K562 (cell line): Measurements from ENCODE around the gene TANK. TPM values are rescaled to one million over a fixed set of nuclear protein-coding genes. Genes with fewer than 3 reads are reported as not detected.

ENCODE experiments used
- BCLAF1 ChIP-seq, 2 experiments: fragments of 450-650 bp in 1 of 2; IDR thresholded peaks; 2 replicates each; pipeline ENCODE4 v1.6.1; 2011 to 2017; ENCODE audit warnings: low read depth in 2 of 2, antibody characterized with exemption in 1 of 2, borderline replicate concordance in 1 of 2, low read length in 1 of 2, mild to moderate bottlenecking in 1 of 2, mixed read lengths in 1 of 2; ENCODE audit not compliant: control insufficient read depth in 1 of 2
- ELF4 ChIP-seq: fragments of 450-650 bp; formaldehyde crosslinking; IDR thresholded peaks from 2 replicates; pipeline ENCODE4 v1.4.0; 2022; ENCODE audit warnings: missing genetic modification characterization
- FOXA3 ChIP-seq, 2 experiments: fragments of 450-650 bp in 1 of 2; sonication (generic) in 1 of 2; formaldehyde crosslinking; IDR thresholded peaks in 1 of 2; conservative IDR thresholded peaks in 1 of 2; 2 replicates each; pipeline versions ENCODE4 v1.4.0 to v1.8.0; 2020 to 2022; ENCODE audit warnings: mild to moderate bottlenecking in 2 of 2, missing genetic modification reagents in 1 of 2
- HEY1 ChIP-seq: fragments of 250-450 bp; sonication (Bioruptor Pico); IDR thresholded peaks from 2 replicates; pipeline ENCODE4 v1.5.0; 2020; ENCODE audit warnings: mild to moderate bottlenecking, moderate library complexity, borderline replicate concordance
- JUND ChIP-seq, 2 experiments: IDR thresholded peaks; 2 replicates in 1 of 2; 3 replicates in 1 of 2; pipeline ENCODE4 v1.6.1; 2011; ENCODE audit warnings: borderline replicate concordance in 2 of 2, low read depth in 2 of 2, low read length in 2 of 2, improper control_type of control experiment in 1 of 2, missing biosample characterization in 1 of 2, missing genetic modification characterization in 1 of 2, missing genetic modification reagents in 1 of 2
- KDM5B ChIP-seq: fragments of 200-600 bp; sonication (generic); IDR thresholded peaks from 2 replicates; pipeline ENCODE4 v1.6.1; 2012; ENCODE audit warnings: low read depth, mild to moderate bottlenecking, moderate library complexity, low read length, control low read depth, inconsistent platforms; ENCODE audit not compliant: insufficient replicate concordance
- NCOA6 ChIP-seq: fragments of 450-650 bp; IDR thresholded peaks from 2 replicates; pipeline ENCODE4 v1.6.1; 2017; ENCODE audit warnings: mild to moderate bottlenecking
- NEUROD1 ChIP-seq: fragments of 150-350 bp; IDR thresholded peaks from 2 replicates; pipeline ENCODE4 v1.6.1; 2014; ENCODE audit warnings: borderline replicate concordance, low read length, low read depth; ENCODE audit not compliant: partially characterized antibody
- NR2F6 ChIP-seq: fragments of 450-650 bp; formaldehyde crosslinking; IDR thresholded peaks from 2 replicates; pipeline ENCODE4 v1.4.0; 2020; ENCODE audit warnings: mild to moderate bottlenecking
- PKNOX1 ChIP-seq: fragments of 450-650 bp; IDR thresholded peaks from 2 replicates; pipeline ENCODE4 v1.6.1; 2016
- PML ChIP-seq: IDR thresholded peaks from 2 replicates; pipeline ENCODE4 v1.6.1; 2012; ENCODE audit warnings: low read length, inconsistent platforms
- TAF15 ChIP-seq: fragments of 200-400 bp; formaldehyde crosslinking; IDR thresholded peaks from 2 replicates; pipeline ENCODE4 v1.6.1; 2017; ENCODE audit warnings: mild to moderate bottlenecking, low read depth, low read length, moderate library complexity
- THRB ChIP-seq: fragments of 450-650 bp; formaldehyde crosslinking; conservative IDR thresholded peaks from 2 replicates; pipeline ENCODE4 v1.4.0; 2022; ENCODE audit warnings: mild to moderate bottlenecking, missing genetic modification characterization
- ZHX1 ChIP-seq: fragments of 150-350 bp; conservative IDR thresholded peaks from 2 replicates; pipeline ENCODE4 v1.6.1; 2014; ENCODE audit warnings: low read length
- ZNF639 ChIP-seq, 2 experiments: fragments of 200-800 bp in 1 of 2; sonication (Bioruptor generic) in 1 of 2; sonication (generic) in 1 of 2; formaldehyde crosslinking in 1 of 2; IDR thresholded peaks in 1 of 2; conservative IDR thresholded peaks in 1 of 2; 2 replicates each; pipeline versions ENCODE4 v1.5.0 to v1.6.1; 2016 to 2020; ENCODE audit warnings: missing compliant biosample characterization in 1 of 2, missing genetic modification characterization in 1 of 2, missing genetic modification reagents in 1 of 2
- polyA plus RNA-seq, 8 experiments: library from polyadenylated mRNA; depleted of rRNA in 4 of 8; stranded (reverse) in 5 of 8; unstranded in 3 of 8; fragments of >200 nt; fragmentation: Nextera tagmentation in 2 of 8; fragmentation: Illumina TruSeq in 1 of 8; extraction: Ambion mirVana in 2 of 8; extraction: Trizol in 1 of 8; gene quantifications; 2 replicates each; pipeline versions ENCODE4 v1.2.1 to v1.2.3, GENCODE V29; 2011 to 2014; ENCODE audit warnings: inconsistent platforms in 1 of 8, missing spikeins in 1 of 8
- total RNA-seq, 7 experiments: library from RNA; depleted of rRNA in 6 of 7; stranded (reverse); fragments of >200 nt in 6 of 7; fragmentation: Illumina TruSeq in 2 of 7; extraction: Trizol in 2 of 7; gene quantifications; 2 replicates each; pipeline versions ENCODE4 v1.2.1 to v1.2.3, GENCODE V29; 2011 to 2021; ENCODE audit warnings: low replicate concordance in 1 of 7

Gene TANK
- total and polyA plus RNA-seq, 9 of the 15 experiments (the other 6 are each of a cell fraction or from before 2014, with no cell fraction given) = 43.0 to 91.5 (median 54.4) TPM

- peak; percentile 49; the same call in 1 of the 2 replicates for TF ChIP-seq THRB (CRISPR knock-in tag)
- no peak for TF ChIP-seq KDM5B
- no peak for TF ChIP-seq ZNF639 (CRISPR knock-in tag; conservative IDR thresholded peaks at IDR 0.05 in 1 of 2, IDR thresholded peaks at IDR 0.05 in 1 of 2)
- no peak for TF ChIP-seq ZHX1
- TF ChIP-seq NR2F6 (CRISPR knock-in tag) = 0 out of 2 replicates have a peak, but pooled peaks have one; percentile 59
- TF ChIP-seq ELF4 (CRISPR knock-in tag) = peak; percentile 38; the same call in 1 of the 2 replicates
- TF ChIP-seq HEY1 (CRISPR knock-in tag) = no peak
- TF ChIP-seq PKNOX1 = no peak
- no peak for TF ChIP-seq PML
- TF ChIP-seq BCLAF1 (IDR thresholded peaks at IDR 0.05; ENCODE audit: borderline replicate concordance in 1 of 2, control insufficient read depth in 1 of 2, low read depth in 2 of 2, low read length in 1 of 2) = no peak
- no peak for TF ChIP-seq TAF15
- no peak for TF ChIP-seq NEUROD1
- 0 out of 4 replicates have a peak, but pooled peaks of 1 of the 2 experiments have one; percentile 29 for TF ChIP-seq FOXA3 (CRISPR knock-in tag; conservative IDR thresholded peaks at IDR 0.05 in 1 of 2, IDR thresholded peaks at IDR 0.05 in 1 of 2)
- TF ChIP-seq JUND (IDR thresholded peaks at IDR 0.05; ENCODE audit: borderline replicate concordance, low read depth, low read length) = no peak
- TF ChIP-seq JUND (tag; IDR thresholded peaks at IDR 0.05; ENCODE audit: borderline replicate concordance, low read depth, low read length) = no peak
- TF ChIP-seq NCOA6 = no peak
Observed at GRCh38 chr2:161161074-161161706, 962 bp downstream of the TANK start (continued).
